GM23338 (cell line): ENCODE measurements around the gene DNLZ. TPM values are rescaled to one million over a fixed set of nuclear protein-coding genes. Genes with fewer than 3 reads are reported as not detected.

Experiments
- ATAC-seq: fragments of 200-7000 bp; cut with Tn5 transposase; 3 replicates; pipeline ENCODE4 v1.9.1; 2020
- DNase-seq: peaks from one replicate; pipeline ENCODE4 v3.0.0-alpha.2; 2015; ENCODE audit warnings: low spot score
- H2AFZ ChIP-seq: fragments of 200-600 bp; sonication (generic); 2 replicates; pipeline ENCODE4 v1.8.0; 2016; ENCODE audit warnings: antibody characterized with exemption, mild to moderate bottlenecking, moderate library complexity
- H3F3A ChIP-seq: fragments of 200-600 bp; sonication (generic); replicated peaks from 2 replicates; pipeline ENCODE4 v1.8.0; 2017; ENCODE audit warnings: antibody characterized with exemption, mixed run types, low read depth
- H3K27ac ChIP-seq: fragments of 200-600 bp; sonication (generic); 2 replicates; pipeline ENCODE4 v1.6.1; 2016; ENCODE audit warnings: low read depth
- H3K27me3 ChIP-seq: fragments of 200-600 bp; sonication (generic); 2 replicates; pipeline ENCODE4 v1.8.0; 2016; ENCODE audit warnings: mild to moderate bottlenecking, mixed run types, moderate library complexity; ENCODE audit not compliant: insufficient read depth
- H3K36me3 ChIP-seq: fragments of 200-600 bp; sonication (generic); 2 replicates; pipeline ENCODE4 v1.8.0; 2016; ENCODE audit warnings: mild to moderate bottlenecking; ENCODE audit not compliant: insufficient read depth
- H3K4me1 ChIP-seq: fragments of 200-600 bp; sonication (generic); 2 replicates; pipeline ENCODE4 v1.8.0; 2016; ENCODE audit warnings: mild to moderate bottlenecking, moderate library complexity; ENCODE audit not compliant: insufficient read depth
- H3K4me2 ChIP-seq: fragments of 200-600 bp; sonication (generic); 2 replicates; pipeline ENCODE4 v1.7.1; 2017; ENCODE audit warnings: mixed run types
- H3K4me3 ChIP-seq: fragments of 200-600 bp; sonication (generic); 2 replicates; pipeline ENCODE4 v1.6.1; 2016; ENCODE audit warnings: mixed run types
- H3K79me2 ChIP-seq: fragments of 200-600 bp; sonication (generic); replicated peaks from 2 replicates; pipeline ENCODE4 v1.8.0; 2017; ENCODE audit warnings: mild to moderate bottlenecking; ENCODE audit not compliant: insufficient read depth
- H3K9me2 ChIP-seq: fragments of 200-600 bp; sonication (generic); 2 replicates; pipeline ENCODE4 v1.8.0; 2017; ENCODE audit not compliant: insufficient read depth
- H4K20me1 ChIP-seq: fragments of 200-600 bp; sonication (generic); replicated peaks from 2 replicates; pipeline ENCODE4 v1.8.0; 2017; ENCODE audit warnings: mild to moderate bottlenecking; ENCODE audit not compliant: insufficient read depth
- H3K27ac Mint-ChIP-seq: 2 replicates; pipeline ENCODE4 v1.8.0; 2020; ENCODE audit warnings: inconsistent platforms, mild to moderate bottlenecking, moderate library complexity, mixed read lengths
- H3K27me3 Mint-ChIP-seq: 3 replicates; pipeline ENCODE4 v1.8.0; 2022; ENCODE audit warnings: low read depth, mild to moderate bottlenecking, moderate library complexity, mixed read lengths, inconsistent platforms; ENCODE audit not compliant: insufficient read depth, poor library complexity
- H3K36me3 Mint-ChIP-seq: 3 replicates; pipeline ENCODE4 v1.8.0; 2021; ENCODE audit warnings: low read depth, mild to moderate bottlenecking, inconsistent platforms, moderate library complexity, mixed read lengths
- H3K4me1 Mint-ChIP-seq: 3 replicates; pipeline ENCODE4 v1.8.0; 2020; ENCODE audit warnings: mild to moderate bottlenecking, inconsistent platforms, mixed read lengths
- H3K4me3 Mint-ChIP-seq: 3 replicates; pipeline ENCODE4 v1.8.0; 2021; ENCODE audit warnings: moderate library complexity, mild to moderate bottlenecking, inconsistent platforms, mixed read lengths
- H3K9me3 Mint-ChIP-seq: 3 replicates; pipeline ENCODE4 v1.8.0; 2020; ENCODE audit warnings: moderate library complexity, mild to moderate bottlenecking, inconsistent platforms, mixed read lengths
- CREB1 ChIP-seq: fragments of 250-450 bp; sonication (Bioruptor Pico); IDR thresholded peaks from 2 replicates; pipeline ENCODE4 v1.5.0; 2020; ENCODE audit warnings: low read depth, mild to moderate bottlenecking, moderate library complexity
- EZH2 ChIP-seq: fragments of 200-600 bp; sonication (generic); IDR thresholded peaks from one replicate; pipeline ENCODE4 v1.8.0; 2017; ENCODE audit warnings: antibody characterized with exemption, mild to moderate bottlenecking, low read depth; ENCODE audit not compliant: unreplicated experiment
- EZH2phosphoT487 ChIP-seq: fragments of 200-600 bp; sonication (generic); IDR thresholded peaks from one replicate; pipeline ENCODE4 v1.8.1; 2018; ENCODE audit warnings: antibody characterized with exemption; ENCODE audit not compliant: unreplicated experiment
- JUNB ChIP-seq: IDR thresholded peaks from one replicate; pipeline ENCODE4 v1.6.1; 2016; ENCODE audit warnings: antibody characterized with exemption; ENCODE audit not compliant: unreplicated experiment
- POLR2AphosphoS5 ChIP-seq: IDR thresholded peaks from 2 replicates; pipeline ENCODE4 v1.6.1; 2016; ENCODE audit warnings: antibody characterized with exemption, low read depth
- STAT1 ChIP-seq: IDR thresholded peaks from one replicate; pipeline ENCODE4 v1.6.1; 2016; ENCODE audit warnings: antibody characterized with exemption; ENCODE audit not compliant: unreplicated experiment
- ZNF114 ChIP-seq: fragments of 250-450 bp; sonication (Bioruptor Pico); IDR thresholded peaks from 2 replicates; pipeline ENCODE4 v1.5.0; 2020; ENCODE audit warnings: mild to moderate bottlenecking, moderate library complexity
- ZNF331 ChIP-seq: fragments of 250-450 bp; sonication (Bioruptor Pico); IDR thresholded peaks from 2 replicates; pipeline ENCODE4 v1.5.0; 2020; ENCODE audit warnings: low read depth, mild to moderate bottlenecking, moderate library complexity
- polyA plus RNA-seq: library from polyadenylated mRNA; unstranded; fragments of >200 nt; fragmentation: Nextera tagmentation; extraction: Ambion mirVana; gene quantifications from 2 replicates; pipeline ENCODE4 v1.2.1, GENCODE V29; 2016
- total RNA-seq: library from RNA; depleted of rRNA; stranded (reverse); fragments of >200 nt; shearing (Covaris generic); gene quantifications from 2 replicates; pipeline ENCODE4 v1.2.3, GENCODE V29; 2014
- TF ChIP-seq, protein P1 (sequence below): IDR thresholded peaks from one replicate; pipeline ENCODE4 v1.6.1; 2018; ENCODE audit warnings: antibody characterized with exemption; ENCODE audit not compliant: unreplicated experiment
- TF ChIP-seq, protein P2 (sequence below): IDR thresholded peaks from 2 replicates; pipeline ENCODE4 v1.6.1; 2016; ENCODE audit warnings: antibody characterized with exemption
- TF ChIP-seq, protein P3 (sequence below), 2 experiments: fragments of 200-600 bp in 1 of 2; sonication (generic) in 1 of 2; conservative IDR thresholded peaks; 2 replicates each; pipeline versions ENCODE4 v1.5.1 to v1.6.1; 2016 to 2017; ENCODE audit warnings: antibody characterized with exemption in 2 of 2, low read depth in 2 of 2, mild to moderate bottlenecking in 2 of 2, moderate library complexity in 1 of 2

DNLZ gene
- total and polyA plus RNA-seq, 2 experiments from 2014 or later = 33.4 to 53.9 TPM

DNA sequence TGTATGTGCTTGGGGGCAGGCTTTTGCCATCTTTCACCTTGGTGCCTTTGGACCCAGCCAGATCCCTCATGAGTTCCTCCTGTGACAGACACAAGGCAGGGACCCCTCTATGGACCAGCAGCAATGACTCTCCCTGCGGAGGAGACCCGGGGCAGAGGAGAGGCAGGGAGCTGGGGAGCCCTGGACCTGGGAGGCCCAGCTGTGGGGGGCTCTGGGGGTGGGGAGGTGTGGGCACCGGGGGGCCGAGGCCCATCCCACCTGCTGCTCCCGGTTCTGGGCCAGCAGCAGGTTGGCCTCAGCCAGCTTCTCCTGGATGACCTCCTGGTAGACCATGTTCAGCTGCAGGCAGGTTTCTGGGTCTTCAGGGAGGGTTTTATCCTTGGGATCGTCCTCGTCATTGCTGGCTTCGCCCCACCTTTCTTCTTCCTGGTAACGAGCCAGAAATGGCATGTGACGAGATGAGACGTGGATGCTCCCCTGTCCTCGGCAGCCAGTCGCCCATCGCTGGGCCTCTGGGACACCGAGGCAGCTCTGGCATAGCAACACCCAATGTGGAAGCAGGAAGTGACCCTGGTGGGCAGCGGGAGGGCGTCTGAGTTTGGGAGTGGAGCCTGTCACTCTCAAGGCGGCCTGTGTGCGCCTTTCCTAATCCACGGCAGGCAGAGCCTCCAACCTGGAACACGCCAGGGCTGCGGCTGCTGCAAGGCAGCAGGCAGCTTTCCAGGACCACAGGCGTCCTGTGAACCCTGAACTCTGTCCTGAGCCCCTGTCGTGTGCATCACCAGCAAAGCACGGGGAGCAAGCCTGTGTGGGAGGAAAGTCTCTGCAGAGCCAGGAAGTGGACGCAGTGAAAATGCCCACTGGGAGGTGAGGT is 32.0 kb upstream of the DNLZ start:
- no peak overlapping the region for H3K4me3 ChIP-seq
- H3K27ac ChIP-seq = no peak overlapping the region
- DNase-seq (no peak), ATAC-seq (no peak)
- no peak overlapping the region for H3K4me3 Mint-ChIP-seq
- H3K27me3 Mint-ChIP-seq = peaks cover 12% of the 10 kb centered on the region
- no peaks in the 10 kb centered on the region for H3K9me2 ChIP-seq
- H3K27me3 ChIP-seq = no peaks in the 10 kb centered on the region
- H3K36me3 Mint-ChIP-seq = peaks cover 62% of the 10 kb centered on the region
- H3K4me2 ChIP-seq = no peak overlapping the region
- H3K4me1 ChIP-seq = peaks cover 3% of the 10 kb centered on the region; the same call in 1 of the 2 replicates
- H3K27ac Mint-ChIP-seq = no peak overlapping the region; the same call in 1 of the 2 replicates
- peaks cover 12% of the 10 kb centered on the region for H4K20me1 ChIP-seq
- no peak overlapping the region for H2AFZ ChIP-seq
- H3K9me3 Mint-ChIP-seq = no peaks in the 10 kb centered on the region
- H3K4me1 Mint-ChIP-seq = peaks cover 9% of the 10 kb centered on the region
- peaks cover 17% of the 10 kb centered on the region for H3K36me3 ChIP-seq
- H3K79me2 ChIP-seq = peaks cover 32% of the 10 kb centered on the region
- TF ChIP-seq, protein P1, sequence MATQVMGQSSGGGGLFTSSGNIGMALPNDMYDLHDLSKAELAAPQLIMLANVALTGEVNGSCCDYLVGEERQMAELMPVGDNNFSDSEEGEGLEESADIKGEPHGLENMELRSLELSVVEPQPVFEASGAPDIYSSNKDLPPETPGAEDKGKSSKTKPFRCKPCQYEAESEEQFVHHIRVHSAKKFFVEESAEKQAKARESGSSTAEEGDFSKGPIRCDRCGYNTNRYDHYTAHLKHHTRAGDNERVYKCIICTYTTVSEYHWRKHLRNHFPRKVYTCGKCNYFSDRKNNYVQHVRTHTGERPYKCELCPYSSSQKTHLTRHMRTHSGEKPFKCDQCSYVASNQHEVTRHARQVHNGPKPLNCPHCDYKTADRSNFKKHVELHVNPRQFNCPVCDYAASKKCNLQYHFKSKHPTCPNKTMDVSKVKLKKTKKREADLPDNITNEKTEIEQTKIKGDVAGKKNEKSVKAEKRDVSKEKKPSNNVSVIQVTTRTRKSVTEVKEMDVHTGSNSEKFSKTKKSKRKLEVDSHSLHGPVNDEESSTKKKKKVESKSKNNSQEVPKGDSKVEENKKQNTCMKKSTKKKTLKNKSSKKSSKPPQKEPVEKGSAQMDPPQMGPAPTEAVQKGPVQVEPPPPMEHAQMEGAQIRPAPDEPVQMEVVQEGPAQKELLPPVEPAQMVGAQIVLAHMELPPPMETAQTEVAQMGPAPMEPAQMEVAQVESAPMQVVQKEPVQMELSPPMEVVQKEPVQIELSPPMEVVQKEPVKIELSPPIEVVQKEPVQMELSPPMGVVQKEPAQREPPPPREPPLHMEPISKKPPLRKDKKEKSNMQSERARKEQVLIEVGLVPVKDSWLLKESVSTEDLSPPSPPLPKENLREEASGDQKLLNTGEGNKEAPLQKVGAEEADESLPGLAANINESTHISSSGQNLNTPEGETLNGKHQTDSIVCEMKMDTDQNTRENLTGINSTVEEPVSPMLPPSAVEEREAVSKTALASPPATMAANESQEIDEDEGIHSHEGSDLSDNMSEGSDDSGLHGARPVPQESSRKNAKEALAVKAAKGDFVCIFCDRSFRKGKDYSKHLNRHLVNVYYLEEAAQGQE = no peak
- TF ChIP-seq EZH2 (no peak), CREB1 (CRISPR knock-in tag) (no peak), STAT1 (no peak), POLR2AphosphoS5 (no peak)
- peaks cover 5% of the 10 kb centered on the region for H3F3A ChIP-seq

DNA sequence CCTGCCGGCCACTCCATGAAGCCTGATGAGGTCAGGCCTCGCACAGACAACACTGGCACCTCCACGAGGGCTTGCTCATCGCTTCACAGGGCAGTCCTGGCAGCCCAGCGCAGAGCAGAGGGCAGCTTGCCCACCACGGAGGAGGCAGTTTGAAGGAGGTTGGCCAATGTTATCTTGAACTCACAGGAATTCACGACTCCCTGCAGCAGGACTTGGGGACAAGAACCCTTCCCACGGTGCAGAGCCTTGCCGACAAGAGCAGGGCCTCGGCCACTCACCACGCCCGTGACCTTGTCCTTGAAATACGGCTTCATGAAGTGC is 31.4 kb upstream of the DNLZ start:
- Histone ChIP-seq H3K4me1 (peaks cover 3% of the 10 kb centered on the region; the same call in 1 of the 2 replicates), H3K36me3 (peaks cover 17% of the 10 kb centered on the region), H3K27ac (no peak overlapping the region), H2AFZ (no peak overlapping the region), H3K79me2 (peaks cover 32% of the 10 kb centered on the region), H3K27me3 (no peaks in the 10 kb centered on the region), H3F3A (peaks cover 4% of the 10 kb centered on the region; the same call in 1 of the 2 replicates), H4K20me1 (peaks cover 12% of the 10 kb centered on the region), H3K9me2 (no peaks in the 10 kb centered on the region), H3K4me3 (no peak overlapping the region), H3K4me2 (no peak overlapping the region)
- no peak overlapping the region for H3K4me3 Mint-ChIP-seq
- H3K27me3 Mint-ChIP-seq = peaks cover 12% of the 10 kb centered on the region
- ATAC-seq (no peak), DNase-seq (no peak)
- H3K9me3 Mint-ChIP-seq = no peaks in the 10 kb centered on the region
- no peak overlapping the region; the same call in 1 of the 2 replicates for H3K27ac Mint-ChIP-seq
- peaks cover 9% of the 10 kb centered on the region for H3K4me1 Mint-ChIP-seq
- no peak for TF ChIP-seq CREB1 (CRISPR knock-in tag)
- no peak for TF ChIP-seq ZNF331
- TF ChIP-seq, protein P2, sequence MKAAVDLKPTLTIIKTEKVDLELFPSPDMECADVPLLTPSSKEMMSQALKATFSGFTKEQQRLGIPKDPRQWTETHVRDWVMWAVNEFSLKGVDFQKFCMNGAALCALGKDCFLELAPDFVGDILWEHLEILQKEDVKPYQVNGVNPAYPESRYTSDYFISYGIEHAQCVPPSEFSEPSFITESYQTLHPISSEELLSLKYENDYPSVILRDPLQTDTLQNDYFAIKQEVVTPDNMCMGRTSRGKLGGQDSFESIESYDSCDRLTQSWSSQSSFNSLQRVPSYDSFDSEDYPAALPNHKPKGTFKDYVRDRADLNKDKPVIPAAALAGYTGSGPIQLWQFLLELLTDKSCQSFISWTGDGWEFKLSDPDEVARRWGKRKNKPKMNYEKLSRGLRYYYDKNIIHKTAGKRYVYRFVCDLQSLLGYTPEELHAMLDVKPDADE = no peak
- TF ChIP-seq STAT1 = no peak
- no peak for TF ChIP-seq POLR2AphosphoS5
- no peak for TF ChIP-seq ZNF114 (CRISPR knock-in tag)
- no peak for TF ChIP-seq EZH2phosphoT487
- TF ChIP-seq, protein P3, sequence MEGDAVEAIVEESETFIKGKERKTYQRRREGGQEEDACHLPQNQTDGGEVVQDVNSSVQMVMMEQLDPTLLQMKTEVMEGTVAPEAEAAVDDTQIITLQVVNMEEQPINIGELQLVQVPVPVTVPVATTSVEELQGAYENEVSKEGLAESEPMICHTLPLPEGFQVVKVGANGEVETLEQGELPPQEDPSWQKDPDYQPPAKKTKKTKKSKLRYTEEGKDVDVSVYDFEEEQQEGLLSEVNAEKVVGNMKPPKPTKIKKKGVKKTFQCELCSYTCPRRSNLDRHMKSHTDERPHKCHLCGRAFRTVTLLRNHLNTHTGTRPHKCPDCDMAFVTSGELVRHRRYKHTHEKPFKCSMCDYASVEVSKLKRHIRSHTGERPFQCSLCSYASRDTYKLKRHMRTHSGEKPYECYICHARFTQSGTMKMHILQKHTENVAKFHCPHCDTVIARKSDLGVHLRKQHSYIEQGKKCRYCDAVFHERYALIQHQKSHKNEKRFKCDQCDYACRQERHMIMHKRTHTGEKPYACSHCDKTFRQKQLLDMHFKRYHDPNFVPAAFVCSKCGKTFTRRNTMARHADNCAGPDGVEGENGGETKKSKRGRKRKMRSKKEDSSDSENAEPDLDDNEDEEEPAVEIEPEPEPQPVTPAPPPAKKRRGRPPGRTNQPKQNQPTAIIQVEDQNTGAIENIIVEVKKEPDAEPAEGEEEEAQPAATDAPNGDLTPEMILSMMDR (conservative IDR thresholded peaks at IDR 0.05; ENCODE audit: low read depth in 2 of 2) = no peak
- TF ChIP-seq EZH2 = no peak
- no peak for TF ChIP-seq JUNB
- H3K36me3 Mint-ChIP-seq = peaks cover 66% of the 10 kb centered on the region
